GM19238 (cell line): ENCODE measurements around the gene HLA-DRA.
"Not testable (repeated sequence)": the region's sequence is repeated elsewhere in the genome, so short reads cannot be mapped to it uniquely, and the experiment has no call there.

Experiments used
- DNase-seq: peaks from one replicate; pipeline ENCODE4 v3.0.0; 2011; ENCODE audit warnings: low spot score; ENCODE audit not compliant: insufficient read length

HLA-DRA gene

DNA sequence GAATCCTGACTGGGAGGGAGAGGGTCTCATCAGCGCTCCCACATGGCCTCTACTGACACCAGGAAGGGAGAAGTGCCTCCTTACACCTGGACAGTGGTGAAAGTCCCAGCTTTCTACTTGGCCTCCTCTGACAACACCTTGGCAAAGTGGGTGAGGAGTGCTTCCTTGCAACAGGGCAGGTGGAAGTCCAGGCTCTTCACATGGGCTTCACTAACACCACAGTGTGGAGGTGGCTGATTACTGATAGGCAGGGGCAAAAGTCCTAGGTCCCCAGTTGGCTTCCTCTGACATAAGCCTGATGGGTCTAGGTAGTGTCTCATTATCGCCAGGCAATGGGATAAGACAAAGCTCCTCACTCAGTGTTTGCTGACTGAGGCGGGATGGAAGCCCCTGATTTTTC, 9.5 kb upstream of the HLA-DRA start:
- DNase-seq, result no peak

DNA sequence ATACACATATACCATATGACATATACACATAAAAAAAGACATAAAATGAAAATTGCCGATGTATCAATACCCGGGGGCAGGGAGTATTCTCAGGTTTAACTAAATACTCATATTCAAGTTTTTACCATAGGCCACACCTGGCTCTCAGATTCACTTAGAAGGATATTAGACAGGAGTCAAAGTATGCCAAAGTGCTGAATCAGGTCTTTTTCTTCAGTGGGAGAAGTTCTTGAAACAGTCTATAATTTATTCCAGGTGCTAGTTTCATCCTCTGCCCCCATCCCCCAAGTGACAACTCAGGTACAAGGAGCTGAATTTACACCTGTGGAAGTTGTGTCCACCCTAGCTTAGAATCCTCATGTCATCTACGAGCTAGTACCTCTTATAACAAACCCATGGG, 8.5 kb upstream of the HLA-DRA start:
- no peak for DNase-seq

DNA sequence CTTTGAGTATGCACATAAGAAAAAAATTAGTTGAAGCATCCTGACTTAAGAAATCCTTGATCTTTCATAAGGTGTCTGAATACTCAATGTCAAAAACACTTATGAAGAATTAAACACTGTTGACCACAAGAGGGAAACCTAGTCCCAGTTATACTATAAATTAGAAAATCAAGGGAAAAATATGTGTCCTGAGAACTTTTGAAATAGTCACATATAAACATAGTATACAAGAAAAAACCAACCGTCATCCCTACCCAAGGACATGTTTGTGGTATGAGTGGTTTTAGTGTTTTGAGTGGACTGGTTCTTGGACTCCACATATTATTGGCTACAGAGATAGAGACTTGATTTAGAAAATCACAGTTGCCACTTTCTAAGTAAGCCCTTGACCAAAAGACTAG, 7.6 kb upstream of the HLA-DRA start:
- no peak for DNase-seq

DNA sequence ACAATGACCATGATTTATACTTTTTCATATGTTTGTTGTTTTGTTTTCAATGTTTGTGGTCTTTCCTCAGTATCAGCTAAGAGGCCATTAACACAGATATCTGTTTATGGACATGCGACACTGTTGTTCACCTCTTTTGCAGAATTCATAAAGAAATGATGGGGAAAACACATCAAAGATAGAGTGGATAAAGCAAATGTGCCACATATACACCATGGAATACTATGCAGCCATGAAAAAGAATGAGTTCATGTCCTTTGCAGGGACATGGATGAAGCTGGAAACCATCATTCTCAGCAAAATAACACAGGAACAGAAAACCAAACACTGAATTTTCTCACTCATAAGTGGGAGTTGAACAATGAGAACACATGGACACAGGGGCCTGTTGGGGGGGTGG, 5.7 kb upstream of the HLA-DRA start:
- DNase-seq, result not testable (repeated sequence)

DNA sequence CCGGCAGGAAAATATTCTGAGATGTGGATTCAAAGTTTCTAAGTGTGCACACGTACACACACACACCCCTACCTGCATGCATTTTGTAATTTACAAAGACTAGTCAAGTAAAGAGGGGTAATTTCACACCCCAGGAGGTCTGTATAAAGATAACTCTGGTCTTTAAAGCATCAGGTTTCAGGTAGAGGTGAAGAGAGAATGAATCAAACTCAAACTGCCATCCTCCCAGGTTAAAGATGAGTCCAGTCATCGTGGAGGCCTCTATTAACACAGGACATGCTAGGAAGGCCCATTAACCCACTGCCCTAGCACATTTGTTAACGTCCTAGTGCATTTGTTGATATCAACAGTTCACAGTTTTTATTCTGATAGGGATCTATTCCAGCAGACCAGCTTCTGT, 3.5 kb upstream of the HLA-DRA start:
- DNase-seq, result no peak

DNA sequence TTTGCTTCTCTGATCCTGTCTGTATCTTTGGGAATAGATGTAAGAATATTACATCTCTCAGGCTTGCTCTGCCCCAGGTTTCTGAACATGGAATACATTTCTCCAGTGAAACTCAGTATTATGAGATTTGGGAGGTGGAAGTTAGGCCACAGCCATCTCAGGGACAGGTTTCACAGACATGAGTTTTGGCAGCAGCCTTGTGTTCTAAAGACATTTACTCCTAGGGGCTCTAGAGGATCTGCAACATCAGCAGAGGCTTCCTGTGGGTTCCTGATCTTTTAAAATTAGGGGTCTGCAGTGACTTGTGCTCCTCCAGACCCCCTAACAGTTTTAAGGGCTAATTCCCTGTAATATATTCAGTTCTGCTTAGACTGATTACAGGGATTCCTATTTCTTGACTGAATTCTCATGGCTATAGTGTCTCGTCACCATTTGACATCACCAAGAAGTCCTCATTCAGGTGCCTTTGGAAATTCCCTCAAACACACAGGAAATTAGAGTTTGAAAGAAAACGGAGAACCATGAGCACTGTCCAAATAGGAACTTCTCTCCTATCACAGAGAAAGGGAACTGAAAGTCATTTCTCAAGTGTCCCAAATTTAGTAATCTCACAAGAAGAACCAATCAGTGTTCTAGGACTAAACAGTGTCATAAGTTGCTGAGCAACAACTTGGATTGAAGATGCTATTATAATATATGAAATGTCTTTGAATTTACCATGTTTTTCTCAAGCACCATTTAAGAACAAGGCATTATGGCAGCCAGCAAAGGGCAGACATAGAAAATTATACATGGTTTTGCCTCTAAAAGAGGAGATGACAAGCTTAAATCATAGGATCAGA, 2.5 kb upstream of the HLA-DRA start:
- peak; percentile 16 for DNase-seq

DNA sequence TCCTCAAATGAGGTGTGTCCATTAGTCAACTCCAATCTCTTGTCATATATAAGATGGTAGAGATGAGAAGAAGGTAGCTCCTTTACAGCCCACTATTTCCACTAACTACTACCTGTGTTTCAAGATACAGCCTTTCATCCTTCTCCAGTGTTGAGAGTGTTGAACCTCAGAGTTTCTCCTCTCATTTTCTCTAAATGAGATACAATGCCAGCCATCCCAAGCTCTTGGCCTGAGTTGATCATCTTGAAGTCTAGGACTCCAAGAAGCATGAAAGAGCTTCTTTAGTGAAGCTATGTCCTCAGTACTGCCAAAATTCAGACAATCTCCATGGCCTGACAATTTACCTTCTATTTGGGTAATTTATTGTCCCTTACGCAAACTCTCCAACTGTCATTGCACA, 548 bp upstream of the HLA-DRA start:
- DNase-seq, result no peak

DNA sequence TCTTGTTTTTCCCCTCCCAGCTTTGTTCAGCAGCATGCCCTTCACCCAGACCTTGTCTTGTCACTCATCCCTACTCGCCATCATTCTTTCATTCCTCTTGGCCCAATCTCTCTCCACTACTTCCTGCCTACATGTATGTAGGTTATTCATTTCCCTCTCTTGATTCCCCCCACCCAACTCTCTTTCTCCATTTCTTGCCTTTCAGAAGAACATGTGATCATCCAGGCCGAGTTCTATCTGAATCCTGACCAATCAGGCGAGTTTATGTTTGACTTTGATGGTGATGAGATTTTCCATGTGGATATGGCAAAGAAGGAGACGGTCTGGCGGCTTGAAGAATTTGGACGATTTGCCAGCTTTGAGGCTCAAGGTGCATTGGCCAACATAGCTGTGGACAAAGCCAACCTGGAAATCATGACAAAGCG, 2.6 kb downstream of the HLA-DRA start:
- DNase-seq, result no peak

DNA sequence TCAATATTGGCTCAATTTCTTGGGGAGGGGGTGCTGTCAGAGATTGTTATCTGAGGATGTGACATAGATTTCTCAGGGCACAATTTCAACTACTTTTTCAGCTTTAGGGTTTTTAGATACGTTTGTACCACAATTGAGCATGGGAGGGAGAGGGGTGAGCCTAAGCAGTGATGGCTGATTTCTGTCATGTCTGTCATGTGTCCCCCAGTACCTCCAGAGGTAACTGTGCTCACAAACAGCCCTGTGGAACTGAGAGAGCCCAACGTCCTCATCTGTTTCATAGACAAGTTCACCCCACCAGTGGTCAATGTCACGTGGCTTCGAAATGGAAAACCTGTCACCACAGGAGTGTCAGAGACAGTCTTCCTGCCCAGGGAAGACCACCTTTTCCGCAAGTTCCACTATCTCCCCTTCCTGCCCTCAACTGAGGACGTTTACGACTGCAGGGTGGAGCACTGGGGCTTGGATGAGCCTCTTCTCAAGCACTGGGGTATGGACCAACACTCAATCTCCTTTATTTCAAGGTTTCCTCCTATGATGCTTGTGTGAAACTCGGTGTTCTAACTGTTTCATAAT, 3.4 kb downstream of the HLA-DRA start:
- DNase-seq, result no peak

DNA sequence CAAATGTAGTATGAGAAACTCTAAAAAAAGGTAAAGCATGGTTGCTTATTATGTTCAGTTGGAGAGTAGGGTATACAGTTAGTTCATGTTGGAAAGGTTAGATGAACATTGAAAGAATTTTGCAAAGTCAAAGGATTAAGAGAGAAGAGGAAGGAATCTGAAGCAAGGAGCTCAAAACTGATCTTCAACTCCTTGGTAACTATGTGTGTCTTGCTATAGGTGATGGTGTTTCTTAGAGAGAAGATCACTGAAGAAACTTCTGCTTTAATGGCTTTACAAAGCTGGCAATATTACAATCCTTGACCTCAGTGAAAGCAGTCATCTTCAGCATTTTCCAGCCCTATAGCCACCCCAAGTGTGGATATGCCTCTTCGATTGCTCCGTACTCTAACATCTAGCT, 4.7 kb downstream of the HLA-DRA start:
- DNase-seq, result no peak

DNA sequence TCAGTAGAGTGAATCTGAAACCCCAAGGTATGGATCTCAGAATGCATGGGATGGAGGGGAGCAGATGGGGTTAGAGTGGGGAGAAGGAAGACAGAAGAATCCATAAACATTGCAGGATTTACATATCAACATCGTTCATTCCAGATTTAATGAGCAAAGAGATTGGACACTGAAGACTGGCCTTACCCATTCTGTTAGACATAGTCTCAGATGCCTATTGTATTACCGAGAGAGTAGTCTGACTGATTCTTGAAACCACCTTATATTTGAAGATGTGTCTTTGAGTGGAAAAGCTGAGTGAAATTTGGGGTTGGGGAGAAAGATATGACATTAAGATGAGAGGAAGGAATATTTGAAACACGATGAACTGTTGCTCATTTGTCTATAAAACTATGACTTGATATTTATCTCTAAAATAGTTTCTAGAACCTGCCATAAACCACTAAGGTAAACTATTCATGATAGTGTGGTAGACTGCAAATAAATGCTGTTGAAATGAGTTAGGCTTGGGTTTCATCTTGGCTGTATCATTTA, 5.7 kb downstream of the HLA-DRA start:
- DNase-seq, result no peak

DNA sequence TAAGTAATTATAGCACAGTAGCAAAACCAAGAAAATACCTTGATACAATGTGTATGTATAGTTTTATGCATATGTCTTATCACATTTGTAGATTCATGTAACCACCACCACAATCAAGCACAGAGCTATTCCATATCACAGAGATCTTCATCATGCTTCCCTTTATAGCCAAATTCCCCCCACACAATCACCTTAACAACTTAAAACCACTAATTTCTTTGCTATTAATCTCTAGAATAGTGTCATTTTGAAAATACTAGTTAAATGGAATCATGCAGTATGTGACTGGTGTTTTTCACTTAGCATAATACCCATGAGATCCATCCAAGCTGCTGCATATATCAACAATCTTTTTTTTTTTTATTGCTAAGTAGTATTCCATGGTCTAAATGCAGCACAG, 8.2 kb downstream of the HLA-DRA start:
- no peak for DNase-seq

DNA sequence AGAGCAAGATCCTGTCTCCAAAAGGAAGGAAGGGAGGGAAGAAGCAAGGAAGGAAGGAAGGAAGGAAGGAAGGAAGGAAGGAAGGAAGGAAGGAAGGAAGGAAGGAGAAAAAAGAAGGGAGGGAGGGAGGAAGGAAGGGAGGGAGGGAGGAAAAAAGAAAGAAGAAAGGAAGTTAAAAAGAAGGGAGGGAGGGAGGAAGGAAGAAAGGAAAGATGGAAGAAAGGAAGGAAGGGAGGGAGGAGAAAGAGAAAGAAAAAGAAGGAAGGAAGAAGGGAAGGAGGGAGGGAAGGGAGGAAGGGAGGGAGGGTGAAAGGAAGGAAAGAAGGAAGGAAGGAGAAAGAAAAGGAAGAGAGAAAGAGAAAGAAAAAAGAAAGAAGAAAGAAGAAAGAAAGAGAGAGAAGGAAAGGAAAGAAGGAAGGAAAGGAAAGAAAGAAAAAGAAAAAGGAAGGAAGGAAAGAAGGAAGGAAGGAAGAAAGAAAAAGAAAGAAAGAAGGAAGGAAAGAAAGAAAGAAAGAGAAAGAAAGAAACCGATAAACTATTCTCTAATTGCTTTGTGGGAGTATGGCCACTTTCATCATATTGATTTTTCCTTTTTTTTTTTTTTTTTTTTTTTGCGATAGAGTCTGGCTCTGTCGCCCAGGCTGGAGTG, 9.5 kb downstream of the HLA-DRA start:
- DNase-seq, result no peak

DNA sequence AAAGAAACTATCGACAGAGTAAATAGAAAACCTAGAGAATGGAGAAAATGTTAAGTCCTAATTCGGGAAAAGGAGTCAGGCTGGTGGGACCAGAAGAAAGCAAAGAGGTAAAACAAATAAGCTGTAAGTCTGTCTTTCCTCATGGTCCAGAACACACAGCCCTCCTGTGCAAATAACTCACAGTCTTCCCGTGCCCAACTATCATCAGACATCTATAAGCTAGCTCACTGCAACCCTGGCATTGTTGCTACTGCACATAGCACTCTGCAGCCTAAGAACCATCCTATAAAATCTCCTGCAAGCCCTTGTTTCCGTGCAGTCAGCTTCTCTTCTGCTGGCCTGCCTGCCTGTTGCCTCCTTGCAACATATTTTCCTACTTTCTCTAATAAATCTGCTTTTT, 17.4 kb downstream of the HLA-DRA start:
- no peak for DNase-seq

DNA sequence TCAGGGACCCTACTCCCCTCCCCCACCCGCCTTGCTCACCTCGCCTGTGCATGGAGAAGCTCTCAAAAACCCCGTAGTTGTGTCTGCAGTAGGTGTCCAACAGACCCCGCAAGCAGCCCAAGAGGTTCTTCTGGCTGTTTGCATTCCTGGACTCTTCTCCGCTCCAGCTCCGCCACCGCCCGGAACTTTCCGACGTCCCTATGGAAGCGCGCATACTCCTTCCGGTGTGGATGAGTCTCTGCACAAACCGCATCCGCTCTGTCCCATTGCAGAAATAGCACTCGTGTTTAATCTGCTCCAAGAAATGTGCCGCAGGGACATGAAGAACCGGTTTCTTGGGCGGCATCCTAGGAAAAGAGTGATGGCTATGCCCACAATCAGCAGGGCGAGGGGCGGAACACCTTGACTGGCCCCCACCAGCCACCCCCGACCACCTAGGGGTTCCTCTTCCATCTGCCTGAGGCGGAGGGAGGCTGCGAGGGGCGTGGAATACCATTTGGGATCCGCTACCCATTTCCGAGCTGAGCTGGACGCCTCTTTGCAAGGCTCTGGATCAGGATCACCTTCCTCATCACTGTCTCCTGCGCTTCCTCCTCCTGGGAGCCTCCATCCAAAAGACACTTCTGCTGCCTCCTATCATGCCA, 20.2 kb downstream of the HLA-DRA start:
- no peak for DNase-seq

DNA sequence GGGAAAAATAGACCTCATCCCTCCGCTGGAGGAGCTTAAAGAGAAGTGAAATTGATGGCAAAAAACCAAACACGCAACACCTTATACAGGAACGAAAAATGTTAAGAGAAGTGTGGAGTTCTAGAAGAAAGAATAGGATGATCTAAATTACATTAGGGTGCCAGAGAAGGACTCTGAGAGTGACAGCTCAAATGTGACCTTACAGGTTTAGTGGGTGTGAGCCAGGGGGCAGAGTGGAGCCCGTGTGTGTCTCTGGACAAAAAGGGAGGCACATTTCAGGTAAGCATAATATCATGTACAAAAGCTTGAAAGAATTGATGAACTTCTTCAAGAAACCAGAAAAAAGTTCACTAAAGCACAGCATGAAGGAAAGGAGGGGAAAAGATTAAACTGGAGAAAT, 20.8 kb downstream of the HLA-DRA start:
- no peak for DNase-seq

DNA sequence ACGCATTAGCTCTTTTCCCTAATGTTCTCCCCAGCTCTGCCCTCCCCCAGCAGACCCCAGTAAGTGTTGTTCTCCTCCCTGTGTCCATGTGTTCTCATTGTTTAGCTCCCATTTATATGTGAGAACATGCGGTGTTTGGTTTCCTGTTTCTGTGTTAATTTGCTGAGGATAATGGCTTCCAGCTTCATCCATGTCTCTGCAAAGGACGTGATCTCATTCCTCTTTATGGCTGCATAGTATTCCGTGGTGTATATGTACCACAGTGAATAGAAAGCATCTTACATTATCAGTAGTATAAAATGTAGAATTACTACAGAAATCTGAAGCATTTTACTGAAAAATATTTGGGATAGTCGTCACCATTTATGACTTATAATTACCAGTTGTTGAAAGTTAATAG, 21.8 kb downstream of the HLA-DRA start:
- DNase-seq, result no peak

DNA sequence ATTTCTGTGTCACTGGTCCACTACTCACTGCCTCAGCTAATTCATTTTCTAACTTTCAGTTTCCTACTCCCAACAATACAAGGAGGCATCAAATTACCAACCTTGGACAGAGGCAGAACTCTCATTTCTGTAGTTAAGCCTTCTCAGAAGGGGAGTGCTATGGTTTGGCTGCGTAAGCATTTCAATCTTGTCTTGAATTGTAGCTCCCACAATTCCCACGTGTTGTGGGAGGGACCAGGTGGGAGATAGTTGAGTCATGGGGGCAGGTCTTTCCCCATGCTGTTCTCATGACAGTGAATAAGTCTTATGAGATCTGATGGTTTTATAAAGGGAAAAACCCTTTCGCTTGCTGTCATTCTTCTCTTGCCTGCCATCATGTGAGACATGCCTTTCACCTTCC, 22.9 kb downstream of the HLA-DRA start:
- peak; percentile 14 for DNase-seq

DNA sequence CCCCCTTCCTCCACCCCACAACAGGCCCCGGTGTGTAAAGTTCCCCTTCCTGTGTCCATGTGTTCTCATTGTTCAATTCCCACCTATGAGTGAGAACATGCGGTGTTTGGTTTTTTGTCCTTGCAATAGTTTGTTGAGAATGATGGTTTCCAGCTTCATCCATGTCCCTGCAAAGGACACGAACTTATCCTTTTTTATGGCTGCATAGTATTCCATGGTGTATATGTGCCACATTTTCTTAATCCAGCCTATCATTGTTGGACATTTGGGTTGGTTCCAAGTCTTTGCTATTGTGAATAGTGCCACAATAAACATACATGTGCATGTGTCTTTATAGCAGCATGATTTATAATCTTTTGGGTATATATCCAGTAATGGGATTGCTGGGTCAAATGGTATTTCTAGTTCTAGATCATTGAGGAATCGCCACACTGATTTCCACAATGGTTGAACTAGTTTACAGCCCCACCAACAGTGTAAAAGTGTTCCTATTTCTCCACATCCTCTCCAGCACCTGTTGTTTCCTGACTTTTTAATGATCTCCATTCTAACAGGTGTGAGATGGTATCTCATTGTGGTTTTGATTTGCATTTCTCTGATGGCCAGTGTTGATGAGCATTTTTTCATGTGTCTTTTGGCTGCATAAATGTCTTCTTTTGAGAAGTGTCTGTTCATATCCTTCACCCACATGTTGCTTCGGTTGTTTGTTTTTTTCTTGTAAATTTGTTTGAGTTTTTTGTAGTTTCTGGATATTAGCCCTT, 28.2 kb downstream of the HLA-DRA start:
- not testable (repeated sequence) for DNase-seq

DNA sequence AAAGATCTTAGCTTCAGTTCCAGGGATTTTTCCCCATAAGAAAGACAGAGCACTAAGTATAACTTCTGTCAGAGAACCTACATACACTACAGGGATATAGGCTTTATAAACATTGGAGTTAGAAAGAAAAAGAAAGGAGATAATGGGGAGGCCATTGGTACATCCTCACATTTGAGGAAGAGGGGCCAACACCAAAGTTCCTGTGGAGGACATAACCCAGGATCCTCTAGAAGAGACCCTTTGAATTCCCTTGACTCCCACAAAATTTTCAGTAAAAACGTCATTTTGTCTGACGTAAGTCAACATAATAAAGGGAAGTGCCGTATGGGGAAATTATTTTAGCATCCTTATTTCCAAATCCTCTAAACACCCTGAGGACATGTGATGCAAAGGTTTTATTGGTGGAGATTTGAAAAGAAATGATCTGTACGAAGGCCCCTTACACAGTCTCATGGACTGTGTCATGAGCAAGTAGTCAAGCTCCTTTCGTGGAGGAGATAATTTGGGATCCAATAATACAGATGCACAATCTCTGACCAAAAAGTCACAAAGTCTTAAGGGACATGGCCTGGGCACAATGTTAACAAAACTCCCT, 33.2 kb downstream of the HLA-DRA start:
- no peak for DNase-seq
